ENCODE measurements around the gene CEP78. TPM values are rescaled to one million over a fixed set of nuclear protein-coding genes. Genes with fewer than 3 reads are reported as not detected.

The CEP78 gene
- total RNA-seq, 1 donor = 27.6 TPM

GRCh38 chr9:78296893-78297671, 61.2 kb downstream of the CEP78 start, which contains the start of gene PSAT1:
Gene PSAT1 (plus strand): TSS chr9:78297125. CDS start chr9:78297211, 86 bp downstream.
- peak; percentile 97 for DNase-seq (ENCODE audit: low read depth)
- peak within 1 kb of the TSS; percentile 94 for H3K4me3 ChIP-seq (ENCODE audit: low read depth, low read length)
- TF ChIP-seq, protein P1, sequence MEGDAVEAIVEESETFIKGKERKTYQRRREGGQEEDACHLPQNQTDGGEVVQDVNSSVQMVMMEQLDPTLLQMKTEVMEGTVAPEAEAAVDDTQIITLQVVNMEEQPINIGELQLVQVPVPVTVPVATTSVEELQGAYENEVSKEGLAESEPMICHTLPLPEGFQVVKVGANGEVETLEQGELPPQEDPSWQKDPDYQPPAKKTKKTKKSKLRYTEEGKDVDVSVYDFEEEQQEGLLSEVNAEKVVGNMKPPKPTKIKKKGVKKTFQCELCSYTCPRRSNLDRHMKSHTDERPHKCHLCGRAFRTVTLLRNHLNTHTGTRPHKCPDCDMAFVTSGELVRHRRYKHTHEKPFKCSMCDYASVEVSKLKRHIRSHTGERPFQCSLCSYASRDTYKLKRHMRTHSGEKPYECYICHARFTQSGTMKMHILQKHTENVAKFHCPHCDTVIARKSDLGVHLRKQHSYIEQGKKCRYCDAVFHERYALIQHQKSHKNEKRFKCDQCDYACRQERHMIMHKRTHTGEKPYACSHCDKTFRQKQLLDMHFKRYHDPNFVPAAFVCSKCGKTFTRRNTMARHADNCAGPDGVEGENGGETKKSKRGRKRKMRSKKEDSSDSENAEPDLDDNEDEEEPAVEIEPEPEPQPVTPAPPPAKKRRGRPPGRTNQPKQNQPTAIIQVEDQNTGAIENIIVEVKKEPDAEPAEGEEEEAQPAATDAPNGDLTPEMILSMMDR (IDR thresholded peaks at IDR 0.05; ENCODE audit: insufficient read depth, low read depth, low read length) = no peak

- DNase-seq (ENCODE audit: low read depth) = peak; percentile 25
Observed at GRCh38 chr9:78297672-78297961, 61.7 kb downstream of the CEP78 start.

GRCh38 chr9:78298046-78298765, 62.3 kb downstream of the CEP78 start:
- no peak for DNase-seq (ENCODE audit: low read depth)
- peak overlapping the region; percentile 94 for H3K4me3 ChIP-seq (ENCODE audit: low read depth, low read length)
- TF ChIP-seq, protein P1 (IDR thresholded peaks at IDR 0.05; ENCODE audit: insufficient read depth, low read depth, low read length) = no peak

More at GRCh38 chr9:78297672-78297961, 61.7 kb downstream of the CEP78 start:
- TF ChIP-seq, protein P1 (IDR thresholded peaks at IDR 0.05; ENCODE audit: insufficient read depth, low read depth, low read length) = no peak
- H3K4me3 ChIP-seq (ENCODE audit: low read depth, low read length) = peak overlapping the region; percentile 94

DNA sequence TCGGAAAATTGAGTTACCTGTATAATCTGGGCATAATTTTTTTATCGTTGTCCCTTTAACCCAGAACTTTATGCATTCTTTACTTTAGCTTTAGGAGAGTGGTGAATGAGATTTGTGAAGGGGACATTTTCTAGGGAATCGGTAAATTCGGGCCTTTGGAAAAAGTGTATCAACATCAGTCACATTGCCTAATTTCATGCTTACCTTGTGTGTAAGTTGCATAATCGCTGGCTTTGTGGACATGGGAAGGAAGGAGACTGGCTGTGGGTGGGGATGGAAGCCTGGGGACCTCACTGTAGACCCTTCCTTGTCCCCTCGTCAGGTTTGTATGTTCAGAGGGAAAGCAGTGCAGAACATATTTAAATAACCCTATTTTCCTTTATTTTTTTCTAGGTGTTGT, 64.3 kb downstream of the CEP78 start:
- DNase-seq (ENCODE audit: low read depth) = no peak
- TF ChIP-seq, protein P1 (IDR thresholded peaks at IDR 0.05; ENCODE audit: insufficient read depth, low read depth, low read length) = no peak
- H3K4me3 ChIP-seq (ENCODE audit: low read depth, low read length) = no peak overlapping the region

GRCh38 chr9:78301466-78301865, 65.6 kb downstream of the CEP78 start:
- no peak overlapping the region for H3K4me3 ChIP-seq (ENCODE audit: low read depth, low read length)
- TF ChIP-seq, protein P1 (IDR thresholded peaks at IDR 0.05; ENCODE audit: insufficient read depth, low read depth, low read length) = no peak
- DNase-seq (ENCODE audit: low read depth) = no peak

DNA sequence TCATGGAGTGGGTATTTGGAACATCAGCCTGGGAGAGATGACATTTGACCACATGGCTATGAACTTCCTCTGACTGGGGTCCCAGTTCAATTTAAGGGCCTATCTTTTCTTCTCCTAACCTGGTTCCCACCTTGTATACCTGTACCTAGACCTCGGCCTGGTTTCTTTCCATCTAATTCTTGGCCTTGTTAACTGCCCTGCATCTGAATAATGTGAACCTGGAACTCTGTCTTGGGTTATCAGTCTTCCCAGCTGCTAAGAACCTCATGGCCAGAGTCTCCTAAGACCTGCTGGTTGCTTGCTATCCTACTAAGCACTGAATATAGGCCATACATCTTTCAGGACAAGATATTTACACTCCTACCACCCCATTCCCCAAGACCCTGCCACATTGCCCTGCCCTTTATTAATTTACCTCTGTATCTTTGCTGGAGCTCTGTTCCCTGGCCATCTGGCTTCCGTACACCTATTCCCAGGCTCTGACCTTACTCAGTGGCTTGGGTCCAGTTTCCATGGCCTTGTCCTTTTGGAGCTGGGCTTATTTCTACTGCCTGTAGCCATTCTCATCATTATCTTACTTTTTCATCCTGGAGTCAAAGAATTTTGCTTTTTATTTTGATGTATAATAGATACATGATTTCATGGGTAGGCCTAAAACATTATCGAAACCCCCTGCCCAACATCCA, 67.6 kb downstream of the CEP78 start:
- no peak overlapping the region for H3K4me3 ChIP-seq (ENCODE audit: low read depth, low read length)
- no peak for DNase-seq (ENCODE audit: low read depth)
- TF ChIP-seq, protein P1 (IDR thresholded peaks at IDR 0.05; ENCODE audit: insufficient read depth, low read depth, low read length) = no peak

Data from fibroblast of villous mesenchyme (primary cell).